ENCODE measurements around the gene MGAT2. TPM values are rescaled to one million over a fixed set of nuclear protein-coding genes. Genes with fewer than 3 reads are reported as not detected.
A peak's percentile ranks its signal among the peaks of the same experiment; 100 is the strongest.

Gene MGAT2
- total and polyA plus RNA-seq, 9 of the 15 experiments (the other 6 are each of a cell fraction or from before 2014, with no cell fraction given), result 0.03 to 33.3 (median 24.6) TPM; not detected in 1

DNA sequence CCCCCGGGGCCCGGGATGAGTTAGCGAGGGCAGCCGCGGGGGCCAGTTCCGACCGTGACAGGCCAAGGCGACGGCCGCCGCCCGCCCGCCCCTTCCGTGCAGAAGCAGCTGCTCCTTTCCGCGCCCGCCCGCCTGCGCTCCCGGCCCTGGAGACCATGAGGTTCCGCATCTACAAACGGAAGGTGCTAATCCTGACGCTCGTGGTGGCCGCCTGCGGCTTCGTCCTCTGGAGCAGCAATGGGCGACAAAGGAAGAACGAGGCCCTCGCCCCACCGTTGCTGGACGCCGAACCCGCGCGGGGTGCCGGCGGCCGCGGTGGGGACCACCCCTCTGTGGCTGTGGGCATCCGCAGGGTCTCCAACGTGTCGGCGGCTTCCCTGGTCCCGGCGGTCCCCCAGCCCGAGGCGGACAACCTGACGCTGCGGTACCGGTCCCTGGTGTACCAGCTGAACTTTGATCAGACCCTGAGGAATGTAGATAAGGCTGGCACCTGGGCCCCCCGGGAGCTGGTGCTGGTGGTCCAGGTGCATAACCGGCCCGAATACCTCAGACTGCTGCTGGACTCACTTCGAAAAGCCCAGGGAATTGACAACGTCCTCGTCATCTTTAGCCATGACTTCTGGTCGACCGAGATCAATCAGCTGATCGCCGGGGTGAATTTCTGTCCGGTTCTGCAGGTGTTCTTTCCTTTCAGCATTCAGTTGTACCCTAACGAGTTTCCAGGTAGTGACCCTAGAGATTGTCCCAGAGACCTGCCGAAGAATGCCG is 699 bp downstream of the MGAT2 start (continued):
- TF ChIP-seq SMAD2 (IDR thresholded peaks at IDR 0.05; ENCODE audit: low read depth, low read length) (no peak), ERF (CRISPR knock-in tag; IDR thresholded peaks at IDR 0.05) (no peak), SAFB (IDR thresholded peaks at IDR 0.05; ENCODE audit: borderline replicate concordance, low read depth, low read length) (no peak), POLR2AphosphoS5 (IDR thresholded peaks at IDR 0.05; ENCODE audit: control insufficient read depth, insufficient read depth, low read depth, low read length) (no peak), NCOA1 (IDR thresholded peaks at IDR 0.05; ENCODE audit: low read depth) (no peak), ZBTB1 (CRISPR knock-in tag; IDR thresholded peaks at IDR 0.05; ENCODE audit: borderline replicate concordance, low read depth) (no peak), E2F3 (CRISPR knock-in tag; IDR thresholded peaks at IDR 0.05) (no peak), FOSL1 (tag; conservative IDR thresholded peaks at IDR 0.05) (no peak), GTF2A2 (tag; IDR thresholded peaks at IDR 0.05) (no peak), SLC30A9 (CRISPR knock-in tag; IDR thresholded peaks at IDR 0.05) (no peak), JUND (IDR thresholded peaks at IDR 0.05; ENCODE audit: borderline replicate concordance, low read depth, low read length) (no peak), JUND (tag; IDR thresholded peaks at IDR 0.05; ENCODE audit: borderline replicate concordance, low read depth, low read length) (no peak), ZNF174 (CRISPR knock-in tag; IDR thresholded peaks at IDR 0.05) (no peak), KAT8 (IDR thresholded peaks at IDR 0.05; ENCODE audit: low read depth) (no peak), SOX6 (IDR thresholded peaks at IDR 0.05) (no peak), ZNF324 (CRISPR knock-in tag; IDR thresholded peaks at IDR 0.05) (no peak), ZBTB17 (CRISPR knock-in tag; IDR thresholded peaks at IDR 0.05) (0 out of 2 replicates have a peak, but pooled peaks have one; percentile 12), ETS2 (tag; IDR thresholded peaks at IDR 0.05; ENCODE audit: borderline replicate concordance, poor library complexity, severe bottlenecking) (no peak), CBFA2T2 (conservative IDR thresholded peaks at IDR 0.05) (no peak)
- TF ChIP-seq, protein P1, sequence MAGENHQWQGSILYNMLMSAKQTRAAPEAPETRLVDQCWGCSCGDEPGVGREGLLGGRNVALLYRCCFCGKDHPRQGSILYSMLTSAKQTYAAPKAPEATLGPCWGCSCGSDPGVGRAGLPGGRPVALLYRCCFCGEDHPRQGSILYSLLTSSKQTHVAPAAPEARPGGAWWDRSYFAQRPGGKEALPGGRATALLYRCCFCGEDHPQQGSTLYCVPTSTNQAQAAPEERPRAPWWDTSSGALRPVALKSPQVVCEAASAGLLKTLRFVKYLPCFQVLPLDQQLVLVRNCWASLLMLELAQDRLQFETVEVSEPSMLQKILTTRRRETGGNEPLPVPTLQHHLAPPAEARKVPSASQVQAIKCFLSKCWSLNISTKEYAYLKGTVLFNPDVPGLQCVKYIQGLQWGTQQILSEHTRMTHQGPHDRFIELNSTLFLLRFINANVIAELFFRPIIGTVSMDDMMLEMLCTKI (IDR thresholded peaks at IDR 0.05; ENCODE audit: partially characterized antibody), result no peak
- TF ChIP-seq, protein P2, sequence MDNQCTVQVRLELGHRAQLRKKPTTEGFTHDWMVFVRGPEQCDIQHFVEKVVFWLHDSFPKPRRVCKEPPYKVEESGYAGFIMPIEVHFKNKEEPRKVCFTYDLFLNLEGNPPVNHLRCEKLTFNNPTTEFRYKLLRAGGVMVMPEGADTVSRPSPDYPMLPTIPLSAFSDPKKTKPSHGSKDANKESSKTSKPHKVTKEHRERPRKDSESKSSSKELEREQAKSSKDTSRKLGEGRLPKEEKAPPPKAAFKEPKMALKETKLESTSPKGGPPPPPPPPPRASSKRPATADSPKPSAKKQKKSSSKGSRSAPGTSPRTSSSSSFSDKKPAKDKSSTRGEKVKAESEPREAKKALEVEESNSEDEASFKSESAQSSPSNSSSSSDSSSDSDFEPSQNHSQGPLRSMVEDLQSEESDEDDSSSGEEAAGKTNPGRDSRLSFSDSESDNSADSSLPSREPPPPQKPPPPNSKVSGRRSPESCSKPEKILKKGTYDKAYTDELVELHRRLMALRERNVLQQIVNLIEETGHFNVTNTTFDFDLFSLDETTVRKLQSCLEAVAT (IDR thresholded peaks at IDR 0.05), result no peak
- TF ChIP-seq, protein P3, sequence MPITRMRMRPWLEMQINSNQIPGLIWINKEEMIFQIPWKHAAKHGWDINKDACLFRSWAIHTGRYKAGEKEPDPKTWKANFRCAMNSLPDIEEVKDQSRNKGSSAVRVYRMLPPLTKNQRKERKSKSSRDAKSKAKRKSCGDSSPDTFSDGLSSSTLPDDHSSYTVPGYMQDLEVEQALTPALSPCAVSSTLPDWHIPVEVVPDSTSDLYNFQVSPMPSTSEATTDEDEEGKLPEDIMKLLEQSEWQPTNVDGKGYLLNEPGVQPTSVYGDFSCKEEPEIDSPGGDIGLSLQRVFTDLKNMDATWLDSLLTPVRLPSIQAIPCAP (CRISPR knock-in tag; IDR thresholded peaks at IDR 0.05; ENCODE audit: borderline replicate concordance), result no peak

All from K562 (cell line).